GM18517 (cell line): Measurements from ENCODE around the gene EIF1B.
"Not testable (repeated sequence)": the region's sequence is repeated elsewhere in the genome, so short reads cannot be mapped to it uniquely, and the experiment has no call there.

Experiments used
- ATAC-seq: cut with Tn5 transposase; IDR thresholded peaks from one replicate; pipeline ENCODE4 v1.9.1; 2021; ENCODE audit warnings: mild to moderate bottlenecking, moderate library complexity; ENCODE audit not compliant: unreplicated experiment

The EIF1B gene

DNA sequence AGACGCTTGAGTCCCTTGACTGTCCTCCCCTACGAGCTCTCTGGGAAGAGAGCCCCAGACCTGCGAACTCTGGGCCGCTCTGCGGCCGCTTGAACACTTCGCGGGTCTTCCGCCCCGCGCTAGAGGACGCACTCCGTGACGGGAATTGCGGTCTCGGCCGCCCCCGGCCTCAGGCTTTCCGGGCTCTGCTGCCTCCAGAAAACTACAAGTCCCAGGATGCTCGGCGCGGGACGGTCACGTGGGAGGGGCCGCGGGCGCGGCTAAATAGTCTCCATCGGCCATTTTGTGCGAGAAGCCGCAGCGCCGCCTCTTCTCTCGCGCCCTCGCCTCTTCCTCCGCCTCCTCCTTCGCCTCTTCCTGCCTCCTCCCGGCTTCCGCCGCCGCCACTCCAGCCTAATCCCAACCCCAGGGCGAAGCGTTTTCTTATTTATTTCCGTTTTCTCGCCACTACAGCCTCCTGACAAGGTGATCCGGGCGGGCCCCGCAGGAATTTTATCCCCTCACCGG is at the start of gene EIF1B:
Gene EIF1B, plus strand, starts transcription at position 290 of the 507 bp plus-strand sequence. CDS start 235 bp downstream, outside the sequence.
- ATAC-seq, result peak; percentile 96

DNA sequence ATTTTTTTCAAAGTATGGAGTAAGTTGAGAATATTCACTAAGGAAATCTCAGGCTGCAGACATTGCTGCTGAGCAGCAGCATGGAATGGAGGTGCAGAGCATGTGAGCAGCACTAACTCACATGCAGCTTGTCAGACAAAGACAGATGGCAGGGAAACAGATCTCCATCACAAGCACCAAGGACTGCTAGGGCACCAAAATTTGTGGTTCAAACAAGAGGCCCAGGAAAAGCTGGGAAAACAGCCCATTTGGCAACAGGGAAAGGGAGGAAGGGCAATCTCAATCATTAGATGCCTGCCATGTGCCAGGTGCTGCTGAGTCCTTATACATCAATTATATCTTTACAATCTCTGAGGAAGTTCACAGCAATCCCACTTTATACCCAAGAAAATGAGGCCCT is 47.2 kb upstream of the EIF1B start:
- no peak for ATAC-seq

- ATAC-seq, result no peak
These were observed 45.1 kb upstream of the EIF1B start for GRCh38 chr3:40264451-40264850.

DNA sequence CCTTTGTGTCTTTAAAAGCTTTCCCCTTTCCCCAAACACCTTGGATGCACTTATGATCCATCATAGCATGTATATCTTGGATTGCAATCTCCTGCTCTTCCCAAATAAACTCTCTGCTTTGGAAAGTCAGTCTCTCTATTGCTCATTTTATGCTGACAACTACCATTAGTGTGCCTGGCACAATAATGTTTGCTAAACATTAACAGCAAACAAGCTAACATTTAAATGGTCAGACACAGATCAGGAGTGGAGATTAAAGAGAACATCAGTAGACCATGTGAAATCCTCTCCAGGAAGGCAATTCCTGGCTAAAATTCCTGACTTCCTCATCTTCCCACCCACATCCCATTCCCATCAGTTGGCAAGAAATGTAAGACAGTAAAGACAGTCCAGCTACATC is 44.3 kb upstream of the EIF1B start:
- ATAC-seq, result no peak

GRCh38 chr3:40267937-40268724 is 41.4 kb upstream of the EIF1B start:
- ATAC-seq, result no peak

DNA sequence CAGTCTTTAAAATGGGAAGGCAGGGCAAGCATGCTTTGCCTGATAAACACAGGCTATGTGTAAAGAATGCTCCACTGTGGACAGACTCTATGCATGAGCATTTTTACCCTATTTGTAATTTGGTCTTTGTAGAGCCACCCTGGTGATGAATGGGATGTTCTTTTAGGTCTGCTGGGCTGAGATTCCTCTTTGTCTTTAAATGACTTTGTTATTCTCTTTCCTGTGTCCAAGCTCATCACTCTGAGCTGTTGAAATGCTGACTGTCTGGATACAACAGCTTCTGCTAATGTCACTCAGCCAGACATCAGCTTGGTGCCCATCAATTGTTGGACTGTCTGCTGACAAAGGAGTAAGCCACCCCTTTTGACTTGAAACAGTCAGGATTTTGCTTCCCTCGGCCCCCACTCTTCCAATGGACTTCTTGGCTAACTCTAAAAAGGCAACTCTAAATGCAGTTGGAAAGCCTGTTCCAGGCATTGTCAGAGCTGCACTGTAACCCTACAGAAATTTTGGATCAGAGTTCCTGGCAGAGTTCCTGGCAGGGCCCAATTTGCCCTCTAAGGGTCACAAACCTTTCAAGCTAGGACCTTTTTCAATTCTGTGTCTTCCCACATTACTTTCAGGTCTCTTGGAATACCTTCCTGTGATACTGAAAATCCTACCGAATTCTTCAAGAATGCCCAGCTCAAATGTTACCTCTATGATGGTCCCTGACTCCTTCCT is 40.5 kb upstream of the EIF1B start:
- no peak for ATAC-seq

DNA sequence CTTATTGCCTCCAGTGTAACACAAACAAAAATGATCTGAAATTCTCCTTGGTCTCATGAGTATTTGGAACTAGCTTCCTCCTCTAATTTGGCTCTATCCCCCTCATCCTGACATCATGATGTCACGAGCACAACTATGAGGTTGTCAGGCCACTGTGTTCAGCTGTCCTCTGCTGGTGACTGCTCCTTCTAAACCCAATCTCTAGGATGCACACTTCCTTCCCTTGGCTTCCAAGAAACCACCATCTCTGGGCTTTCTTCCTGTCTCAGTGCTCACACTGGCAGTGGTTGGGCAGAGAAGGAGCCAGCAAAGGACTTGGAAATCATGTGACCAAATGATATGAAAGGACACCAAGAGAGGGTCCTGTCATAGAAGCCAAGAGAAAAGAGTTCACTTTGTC is 30.7 kb upstream of the EIF1B start:
- no peak for ATAC-seq

DNA sequence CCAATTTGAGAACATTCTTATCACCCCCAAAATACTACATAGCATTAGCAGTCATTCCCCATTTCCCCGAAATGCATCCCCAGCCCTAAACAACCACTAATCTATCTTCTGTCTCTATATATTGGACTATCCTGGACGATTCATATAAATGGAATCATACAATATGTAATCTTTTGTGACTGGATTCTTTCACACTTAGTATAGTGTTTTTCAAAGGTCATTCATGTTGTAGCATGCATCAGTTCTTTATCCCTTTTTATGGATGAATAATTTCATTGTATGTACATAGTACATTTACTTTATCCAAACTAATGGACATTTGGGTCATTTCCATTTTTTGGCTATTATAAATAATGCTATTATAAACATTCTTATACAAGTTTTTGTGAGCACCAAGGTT is 27.5 kb upstream of the EIF1B start:
- no peak for ATAC-seq

- ATAC-seq, result not testable (repeated sequence)
These were observed 26.4 kb upstream of the EIF1B start for GRCh38 chr3:40283057-40283456.

DNA sequence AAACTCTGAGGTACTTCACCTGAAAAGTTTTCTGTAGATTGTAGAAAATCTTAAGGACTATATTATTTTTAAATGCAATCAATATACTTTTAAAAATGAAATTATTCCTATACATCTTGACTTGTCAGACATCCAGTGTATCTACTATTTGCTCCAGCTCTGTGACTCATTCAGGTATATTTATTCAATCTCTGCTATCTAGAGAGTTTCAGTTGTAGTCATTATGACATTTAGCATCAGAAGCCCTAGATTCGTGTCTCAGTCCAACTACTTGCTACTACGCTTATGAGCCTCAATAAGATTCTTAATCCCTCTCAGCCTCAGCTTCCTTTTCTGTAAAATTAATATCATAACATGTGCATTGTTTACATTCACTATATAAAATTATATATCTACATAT is 22.3 kb upstream of the EIF1B start:
- no peak for ATAC-seq

- ATAC-seq, result no peak
These were observed 19.1 kb upstream of the EIF1B start for GRCh38 chr3:40290396-40290795.

DNA sequence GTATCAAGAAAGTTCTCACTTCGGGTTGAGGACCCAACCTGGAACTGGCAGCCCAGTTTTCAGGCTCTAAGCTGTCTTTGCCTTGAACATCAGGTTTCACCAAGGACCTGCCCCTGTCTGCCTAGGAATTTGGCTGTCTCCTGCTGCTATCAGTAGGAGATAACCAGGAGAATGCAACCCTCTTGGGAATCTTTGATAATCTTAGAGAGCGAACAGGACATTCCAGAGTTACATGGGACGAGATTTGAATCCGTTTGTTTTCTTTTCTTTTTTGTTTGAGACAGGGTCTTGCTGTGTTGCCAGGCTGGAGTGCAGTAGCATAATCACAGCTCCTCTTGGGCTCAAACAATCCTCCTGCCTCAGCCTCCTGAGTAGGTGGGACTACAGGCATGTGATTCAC is 18.0 kb upstream of the EIF1B start:
- no peak for ATAC-seq

GRCh38 chr3:40292637-40293349 is 16.7 kb upstream of the EIF1B start:
- ATAC-seq, result no peak

DNA sequence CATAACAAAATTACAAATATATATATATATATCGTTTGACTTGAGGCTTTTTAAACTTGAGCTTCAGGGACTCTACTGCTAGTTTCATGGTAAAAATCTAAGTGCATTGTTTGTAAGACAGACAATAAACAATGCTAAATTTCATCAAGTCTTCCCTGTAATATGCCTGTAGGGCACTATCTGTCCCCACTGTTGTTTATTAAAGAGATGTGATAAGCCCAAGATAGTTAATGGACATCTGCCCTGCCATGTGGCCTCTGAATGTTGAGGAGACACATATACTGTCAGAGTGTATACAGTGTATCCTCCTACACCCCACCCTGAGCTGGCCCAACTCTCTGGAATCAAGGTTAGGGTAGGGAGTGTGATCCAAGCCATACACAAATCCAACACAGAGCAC is 15.1 kb upstream of the EIF1B start:
- no peak for ATAC-seq

GRCh38 chr3:40298075-40298474 is 11.4 kb upstream of the EIF1B start:
- ATAC-seq, result no peak

DNA sequence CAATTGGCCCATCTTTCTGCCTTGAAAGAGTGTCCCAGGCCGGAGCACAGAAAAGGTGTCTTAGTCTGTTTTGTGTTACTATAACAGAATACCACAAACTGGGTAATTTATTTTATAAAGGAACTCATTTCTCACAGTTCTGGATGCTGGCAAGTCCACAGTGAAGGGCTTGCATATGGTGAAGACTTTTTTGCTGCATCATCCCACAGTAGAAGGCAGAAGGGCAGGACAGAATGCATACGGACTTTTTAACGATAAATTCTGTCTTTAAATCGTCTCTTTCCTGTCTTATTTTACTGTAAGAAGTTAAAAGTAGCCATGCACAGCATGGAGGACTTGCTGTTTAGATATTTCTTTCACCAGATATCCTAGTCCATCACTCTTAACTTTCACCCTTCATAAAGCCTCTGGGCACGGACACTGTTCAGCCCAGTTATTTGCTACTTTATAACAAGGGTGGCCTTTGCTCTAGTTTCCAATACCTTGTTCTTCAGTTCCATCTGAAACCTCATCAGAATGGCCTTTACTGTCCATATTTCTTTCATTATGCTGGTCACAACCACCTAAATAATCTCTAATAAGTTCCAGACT is 10.3 kb upstream of the EIF1B start:
- no peak for ATAC-seq

GRCh38 chr3:40299721-40300335 is 9.7 kb upstream of the EIF1B start:
- ATAC-seq, result no peak

DNA sequence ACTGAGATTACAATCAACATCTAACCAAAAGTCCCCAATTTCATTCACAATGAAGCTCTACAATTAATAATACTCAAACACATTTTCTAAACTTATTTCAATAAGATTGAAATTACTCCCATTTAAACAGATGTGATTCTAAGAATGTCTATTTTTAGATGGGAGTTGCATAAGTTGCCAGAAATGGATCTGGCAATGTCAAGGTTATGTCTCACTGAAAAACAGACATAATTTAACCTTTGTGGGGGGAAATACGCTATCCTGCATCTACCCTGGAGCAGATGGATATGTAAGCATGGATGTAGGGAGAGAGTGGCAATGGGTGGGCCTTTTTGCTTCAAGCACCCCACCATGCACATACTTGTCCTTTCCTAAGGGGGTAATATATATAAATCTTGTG is 6.7 kb upstream of the EIF1B start:
- ATAC-seq, result no peak

GRCh38 chr3:40304352-40304751 is 5.2 kb upstream of the EIF1B start:
- ATAC-seq, result no peak

DNA sequence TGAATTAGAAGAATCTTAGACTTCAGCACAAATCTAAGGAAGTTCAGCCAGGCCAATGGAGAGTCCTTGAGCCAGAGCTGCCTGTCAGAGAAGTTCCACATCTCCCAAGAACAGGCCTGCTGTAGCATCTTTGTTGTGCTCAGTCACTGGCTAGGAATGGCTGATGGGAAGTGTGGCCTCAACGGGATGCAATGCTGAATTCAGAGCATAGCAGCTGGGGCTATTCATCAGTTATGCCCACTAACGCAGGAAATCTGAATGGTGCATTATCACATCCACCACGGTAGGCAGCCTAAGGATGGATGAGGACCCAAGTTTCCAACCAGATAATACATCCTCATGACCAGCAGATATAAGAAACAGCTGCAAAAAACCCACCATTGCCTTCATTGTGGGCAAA is 3.2 kb upstream of the EIF1B start:
- ATAC-seq, result no peak

GRCh38 chr3:40307176-40307575 is 2.3 kb upstream of the EIF1B start:
- ATAC-seq, result no peak
